HEK293T (cell line): Measurements from ENCODE around the gene HNRNPF.

Experiments
- CTCF ChIA-PET: fragments of 350-600 bp; formaldehyde crosslinking; extraction: SDS; loops from one replicate; lab custom pipeline; 2021; ENCODE audit warnings: antibody characterized with exemption, inconsistent platforms; lab: Yijun Ruan, JAX
- POLR2A ChIA-PET: fragments of 350-600 bp; formaldehyde crosslinking; extraction: SDS; loops from one replicate; lab custom pipeline; 2020; ENCODE audit warnings: antibody characterized with exemption, inconsistent platforms; lab: Yijun Ruan, JAX
- DNase-seq: peaks from one replicate; pipeline ENCODE4 v3.0.0; 2012; ENCODE audit warnings: mixed read lengths; ENCODE audit errors: extremely low spot score
- ARNT ChIP-seq: fragments of 450-650 bp; IDR thresholded peaks from 2 replicates; pipeline ENCODE4 v1.6.1; 2017; ENCODE audit warnings: mild to moderate bottlenecking
- BHLHE40 ChIP-seq: fragments of 450-650 bp; IDR thresholded peaks from 2 replicates; pipeline ENCODE4 v1.6.1; 2016; ENCODE audit warnings: mild to moderate bottlenecking, moderate library complexity, borderline replicate concordance
- CTBP1 ChIP-seq: fragments of 450-650 bp; IDR thresholded peaks from 2 replicates; pipeline ENCODE4 v1.6.1; 2016; ENCODE audit warnings: borderline replicate concordance
- ELF4 ChIP-seq: fragments of 450-650 bp; IDR thresholded peaks from 2 replicates; pipeline ENCODE4 v1.6.1; 2017; ENCODE audit warnings: antibody characterized with exemption
- FOXA1 ChIP-seq: fragments of 450-650 bp; IDR thresholded peaks from 2 replicates; pipeline ENCODE4 v1.6.1; 2016; ENCODE audit warnings: mild to moderate bottlenecking
- FOXK2 ChIP-seq: fragments of 450-650 bp; IDR thresholded peaks from 2 replicates; pipeline ENCODE4 v1.6.1; 2016; ENCODE audit warnings: mild to moderate bottlenecking
- FOXM1 ChIP-seq: fragments of 450-650 bp; IDR thresholded peaks from 2 replicates; pipeline ENCODE4 v1.6.1; 2017; ENCODE audit warnings: mild to moderate bottlenecking, borderline replicate concordance
- HDGF ChIP-seq: fragments of 450-650 bp; IDR thresholded peaks from 2 replicates; pipeline ENCODE4 v1.6.1; 2017; ENCODE audit warnings: antibody characterized with exemption, borderline replicate concordance
- L3MBTL2 ChIP-seq: fragments of 450-650 bp; conservative IDR thresholded peaks from 2 replicates; pipeline ENCODE4 v1.6.1; 2016; ENCODE audit warnings: mild to moderate bottlenecking
- LEF1 ChIP-seq: fragments of 450-650 bp; IDR thresholded peaks from 2 replicates; pipeline ENCODE4 v1.6.1; 2017; ENCODE audit warnings: mild to moderate bottlenecking, borderline replicate concordance
- NFRKB ChIP-seq: fragments of 450-650 bp; IDR thresholded peaks from 2 replicates; pipeline ENCODE4 v1.6.1; 2016; ENCODE audit warnings: mild to moderate bottlenecking, moderate library complexity
- PKNOX1 ChIP-seq: fragments of 450-650 bp; IDR thresholded peaks from 2 replicates; pipeline ENCODE4 v1.6.1; 2016
- SP1 ChIP-seq: fragments of 450-650 bp; IDR thresholded peaks from 2 replicates; pipeline ENCODE4 v1.6.1; 2017
- SUZ12 ChIP-seq: fragments of 450-650 bp; IDR thresholded peaks from 2 replicates; pipeline ENCODE4 v1.6.1; 2016; ENCODE audit warnings: mild to moderate bottlenecking
- TARDBP ChIP-seq: fragments of 450-650 bp; IDR thresholded peaks from 2 replicates; pipeline ENCODE4 v1.6.1; 2016
- ZNF384 ChIP-seq: fragments of 450-650 bp; IDR thresholded peaks from 2 replicates; pipeline ENCODE4 v1.6.1; 2016

HNRNPF gene

GRCh38 chr10:43355749-43356371, 53.1 kb downstream of the HNRNPF start:
- ChIA-PET CTCF (interaction anchor here (0.6 kb wide), 1 partner anchor 33 kb away, joined by 4 read pairs; no protein-coding TSS in a partner anchor), POLR2A (no interaction called here)
- TF ChIP-seq ELF4 (no peak), HDGF (no peak), NFRKB (no peak), FOXA1 (no peak), SP1 (no peak)
- no peak for DNase-seq

DNA sequence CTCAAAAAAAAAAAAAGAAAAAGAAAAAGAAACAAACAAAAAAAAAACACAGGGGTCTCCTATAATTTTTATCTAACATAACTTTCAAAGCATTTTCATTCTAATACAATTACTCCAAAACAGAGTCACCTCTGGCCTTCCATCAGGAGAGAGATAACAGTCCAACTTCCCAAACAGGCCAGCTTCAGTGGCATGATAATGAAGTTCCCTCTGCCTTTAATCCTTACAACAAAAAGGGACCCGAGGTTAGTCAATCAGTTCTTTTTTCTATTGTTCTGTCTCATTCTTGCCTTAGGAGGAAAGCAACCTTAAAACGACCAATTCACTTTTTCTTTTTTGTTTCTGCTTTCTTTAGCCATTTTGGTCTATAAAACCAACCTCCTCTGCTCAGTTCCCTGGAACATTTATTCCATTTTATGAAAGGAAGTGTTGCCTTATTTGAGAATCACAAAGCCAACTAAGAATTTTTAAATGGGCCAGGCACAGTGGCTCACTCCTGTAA, 54.1 kb downstream of the HNRNPF start:
- CTCF ChIA-PET = no interaction called here
- no peak for TF ChIP-seq PKNOX1
- no peak for TF ChIP-seq CTBP1
- no peak for TF ChIP-seq NFRKB
- no peak for TF ChIP-seq SUZ12
- no peak for TF ChIP-seq ELF4
- TF ChIP-seq ARNT = no peak
- TF ChIP-seq SP1 = no peak
- TF ChIP-seq BHLHE40 = no peak
- TF ChIP-seq TARDBP = no peak
- TF ChIP-seq L3MBTL2 = no peak
- TF ChIP-seq LEF1 = no peak
- TF ChIP-seq FOXA1 = no peak
- no peak for TF ChIP-seq FOXM1
- no peak for TF ChIP-seq HDGF
- no peak for TF ChIP-seq FOXK2
- TF ChIP-seq ZNF384 = no peak
- POLR2A ChIA-PET = interaction anchor here (1.1 kb wide), 1 partner anchor 43 kb away, joined by 3 read pairs; no protein-coding TSS in a partner anchor
- no peak for DNase-seq

DNA sequence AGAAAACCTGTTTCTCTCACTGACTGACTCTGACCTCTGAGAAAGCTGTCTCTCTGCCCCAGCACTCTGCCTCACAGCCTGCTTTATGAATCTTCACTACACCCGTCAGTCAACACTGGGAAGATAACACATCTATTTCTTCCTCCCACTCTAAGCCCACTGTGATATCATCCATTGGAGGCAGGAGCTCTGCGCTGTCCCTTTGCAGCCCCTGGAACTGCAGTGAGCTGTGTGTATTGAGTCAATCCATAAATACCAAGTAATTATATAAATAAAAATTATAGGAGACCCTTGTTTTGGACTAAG, 54.7 kb downstream of the HNRNPF start:
- ChIA-PET CTCF (interaction anchor here (0.7 kb wide), 3 partner anchors 61 to 187 kb away, joined by 3 to 5 read pairs (median 4); no protein-coding TSS in a partner anchor), POLR2A (interaction anchor here (1.1 kb wide), 1 partner anchor 44 kb away, joined by 3 read pairs; no protein-coding TSS in a partner anchor)

GRCh38 chr10:43353495-43354329, 55.3 kb downstream of the HNRNPF start:
- ChIA-PET POLR2A (interaction anchor here (1.1 kb wide), 1 partner anchor 44 kb away, joined by 3 read pairs; no protein-coding TSS in a partner anchor), CTCF (interaction anchor here (0.6 to 1.1 kb wide), 6 partner anchors 61 to 187 kb away, joined by 3 to 5 read pairs (median 3); no protein-coding TSS in a partner anchor)
- TF ChIP-seq ZNF384 (no peak), FOXM1 (no peak), FOXK2 (no peak), SUZ12 (no peak), L3MBTL2 (no peak), LEF1 (no peak), ARNT (no peak), PKNOX1 (no peak), NFRKB (no peak), HDGF (no peak), CTBP1 (no peak), TARDBP (no peak), ELF4 (no peak), SP1 (no peak), FOXA1 (no peak)
- DNase-seq = no peak

More for the DNA sequence above, 54.7 kb downstream of the HNRNPF start:
- TF ChIP-seq L3MBTL2 (no peak), PKNOX1 (peak; percentile 15; the same call in 1 of the 2 replicates), SUZ12 (no peak), TARDBP (no peak), FOXK2 (no peak), FOXM1 (no peak)
- DNase-seq = no peak

GRCh38 chr10:43352951-43353350, 56.0 kb downstream of the HNRNPF start:
- ChIA-PET CTCF (interaction anchor here (0.6 to 1.1 kb wide), 2 partner anchors 151 to 182 kb away, joined by 3 read pairs; no protein-coding TSS in a partner anchor), POLR2A (no interaction called here)
- DNase-seq = no peak
- TF ChIP-seq FOXA1 (no peak), TARDBP (no peak), FOXM1 (no peak), LEF1 (no peak), PKNOX1 (no peak), ARNT (no peak), ELF4 (no peak), SUZ12 (no peak), L3MBTL2 (no peak), FOXK2 (no peak), SP1 (no peak), CTBP1 (no peak), BHLHE40 (no peak), NFRKB (no peak)
